ENCODE measurements around the gene PTPRB.

The PTPRB gene

DNA sequence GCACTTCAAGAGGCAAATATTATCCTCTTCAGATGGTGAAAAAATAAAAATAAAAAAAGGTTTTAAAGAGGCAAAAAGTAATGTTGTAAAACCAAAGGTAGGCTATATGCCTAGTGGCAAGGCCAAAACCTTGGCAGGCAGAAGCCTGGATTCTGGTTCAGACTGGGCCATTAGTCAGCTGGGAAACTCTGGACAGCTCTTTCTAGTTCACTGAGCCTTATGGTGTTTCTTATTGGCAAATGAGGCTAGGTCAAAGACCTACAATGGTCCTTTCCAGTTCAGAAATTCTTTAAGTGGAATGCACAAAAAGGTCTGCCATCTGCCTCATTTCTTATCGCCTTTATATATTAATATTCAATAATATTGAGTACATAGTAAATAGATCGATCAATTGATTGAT, 44.6 kb downstream of the PTPRB start:
- DNase-seq (ENCODE audit: low read depth): no peak

DNA sequence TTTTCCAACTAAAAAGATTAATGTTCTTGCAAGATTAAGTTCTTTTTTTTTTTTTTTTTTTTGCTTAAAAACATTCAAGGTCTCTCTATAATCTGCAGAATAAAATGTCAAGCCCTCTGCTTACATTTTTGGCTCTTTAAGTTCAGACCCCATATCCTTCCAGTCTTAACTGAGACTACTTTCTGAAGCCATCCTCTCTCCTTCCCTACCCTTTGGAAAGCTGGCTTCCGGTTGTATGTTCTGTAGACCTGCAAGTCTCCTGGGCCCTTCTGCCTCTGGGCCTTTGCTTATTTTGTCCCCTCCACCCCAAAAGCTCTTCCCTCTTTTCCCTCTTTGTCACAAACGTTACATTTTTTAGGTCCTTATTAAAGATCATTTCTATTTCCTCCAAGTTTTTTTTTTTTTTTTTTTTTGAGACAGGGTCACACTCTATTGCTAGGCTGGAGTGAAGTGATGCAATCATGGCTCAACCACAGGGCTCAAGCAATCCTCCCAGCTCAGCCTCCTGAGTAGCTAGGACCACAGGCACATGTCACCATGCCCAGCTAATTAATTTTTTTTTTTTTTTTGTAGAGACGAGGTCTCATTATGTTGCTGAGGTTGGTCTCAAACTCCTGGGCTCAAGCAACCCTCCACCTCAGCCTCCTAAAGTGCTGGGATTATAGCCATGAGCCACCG, 46.5 kb downstream of the PTPRB start:
- no peak for DNase-seq (ENCODE audit: low read depth)

DNA sequence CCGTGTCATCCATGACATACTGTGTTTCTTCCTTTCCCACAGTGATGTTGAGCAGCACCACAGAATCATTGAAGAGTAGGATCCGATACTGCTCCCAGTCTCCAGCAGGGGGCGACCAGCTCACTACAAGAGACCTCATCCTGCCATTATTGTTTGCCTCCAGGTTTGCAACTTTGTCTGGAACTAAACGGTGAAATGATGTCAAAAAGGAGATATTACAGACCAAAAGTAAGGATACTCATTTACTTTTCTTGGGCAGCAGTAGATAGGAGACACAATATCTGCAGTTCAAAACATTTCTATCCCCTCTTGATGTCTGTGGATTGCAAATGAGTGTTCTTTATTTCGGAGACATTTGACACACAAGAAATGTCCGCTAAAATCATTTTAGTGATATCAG, 47.2 kb downstream of the PTPRB start:
- DNase-seq (ENCODE audit: low read depth): no peak

DNA sequence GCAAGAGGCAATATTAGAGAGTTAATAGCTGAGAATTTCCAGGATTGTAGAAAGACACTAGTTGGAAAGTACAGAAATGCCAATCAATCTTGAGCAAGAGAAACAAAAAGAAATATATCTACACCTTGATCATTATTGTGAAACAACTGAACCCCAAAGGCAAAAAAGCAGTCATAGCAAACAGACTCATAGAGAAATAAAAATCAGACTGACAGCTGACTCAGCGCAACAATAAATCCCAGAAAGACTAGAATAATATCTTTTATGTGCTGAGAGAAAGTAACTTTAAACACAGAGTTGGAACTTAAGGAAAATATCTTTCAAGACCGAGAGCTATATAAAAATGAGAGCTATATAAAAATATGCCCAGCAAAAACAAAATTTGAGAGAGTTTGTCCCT, 52.9 kb downstream of the PTPRB start:
- DNase-seq (ENCODE audit: low read depth): no peak

DNA sequence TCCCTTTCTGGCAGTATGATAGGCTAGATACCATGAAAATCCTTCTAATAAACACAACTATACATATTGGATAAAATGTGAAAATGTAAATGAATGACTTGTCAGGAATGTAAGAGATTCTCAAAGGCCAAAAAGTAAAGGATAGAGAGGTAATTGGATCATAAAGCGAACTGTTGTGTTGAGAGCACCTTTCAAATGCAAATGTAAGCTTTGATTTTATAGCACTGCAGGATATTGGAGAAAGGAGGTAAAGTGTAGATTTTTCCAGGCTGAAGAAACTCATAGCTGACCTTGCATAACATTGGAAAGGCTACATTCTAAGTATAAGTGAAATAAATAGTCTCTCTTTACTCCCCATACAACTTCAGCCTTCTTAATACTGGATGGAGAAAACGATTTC, 54.0 kb downstream of the PTPRB start:
- no peak for DNase-seq (ENCODE audit: low read depth)

DNA sequence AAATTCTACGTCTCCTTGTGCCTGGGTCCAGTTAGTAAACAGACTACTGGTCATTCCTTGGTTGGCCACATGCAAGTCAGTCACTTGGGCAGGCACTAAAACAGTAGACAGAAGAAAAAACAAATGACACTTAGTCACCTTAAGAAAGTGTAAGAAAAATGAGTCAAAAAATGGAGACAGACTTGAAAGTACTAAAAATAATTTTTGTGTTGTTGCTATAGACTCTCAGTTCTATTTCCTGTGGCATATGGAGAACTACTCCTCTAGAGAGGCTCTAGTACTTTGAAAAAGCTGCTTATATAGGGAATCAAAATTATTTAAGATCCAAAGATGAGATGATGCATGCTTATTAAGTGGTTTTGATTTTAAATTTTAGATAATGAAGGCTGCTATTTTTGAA, 56.0 kb downstream of the PTPRB start:
- no peak for DNase-seq (ENCODE audit: low read depth)

DNA sequence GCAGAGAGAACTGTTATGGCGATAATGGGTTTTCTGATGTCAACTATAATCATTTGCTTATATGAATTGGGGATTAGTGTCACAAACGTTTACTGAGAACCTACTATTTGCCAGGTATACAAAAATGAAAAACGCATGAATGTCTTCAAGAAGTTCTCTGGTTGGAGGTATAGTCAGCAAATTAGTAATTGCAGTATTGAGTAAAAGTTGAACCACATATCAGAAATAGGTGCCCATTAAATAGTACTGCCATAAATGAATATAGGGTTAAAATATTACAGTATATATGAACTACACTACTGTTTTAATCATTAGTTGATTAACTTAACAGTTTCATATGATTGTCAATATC, 60.0 kb downstream of the PTPRB start:
- DNase-seq (ENCODE audit: low read depth): no peak

DNA sequence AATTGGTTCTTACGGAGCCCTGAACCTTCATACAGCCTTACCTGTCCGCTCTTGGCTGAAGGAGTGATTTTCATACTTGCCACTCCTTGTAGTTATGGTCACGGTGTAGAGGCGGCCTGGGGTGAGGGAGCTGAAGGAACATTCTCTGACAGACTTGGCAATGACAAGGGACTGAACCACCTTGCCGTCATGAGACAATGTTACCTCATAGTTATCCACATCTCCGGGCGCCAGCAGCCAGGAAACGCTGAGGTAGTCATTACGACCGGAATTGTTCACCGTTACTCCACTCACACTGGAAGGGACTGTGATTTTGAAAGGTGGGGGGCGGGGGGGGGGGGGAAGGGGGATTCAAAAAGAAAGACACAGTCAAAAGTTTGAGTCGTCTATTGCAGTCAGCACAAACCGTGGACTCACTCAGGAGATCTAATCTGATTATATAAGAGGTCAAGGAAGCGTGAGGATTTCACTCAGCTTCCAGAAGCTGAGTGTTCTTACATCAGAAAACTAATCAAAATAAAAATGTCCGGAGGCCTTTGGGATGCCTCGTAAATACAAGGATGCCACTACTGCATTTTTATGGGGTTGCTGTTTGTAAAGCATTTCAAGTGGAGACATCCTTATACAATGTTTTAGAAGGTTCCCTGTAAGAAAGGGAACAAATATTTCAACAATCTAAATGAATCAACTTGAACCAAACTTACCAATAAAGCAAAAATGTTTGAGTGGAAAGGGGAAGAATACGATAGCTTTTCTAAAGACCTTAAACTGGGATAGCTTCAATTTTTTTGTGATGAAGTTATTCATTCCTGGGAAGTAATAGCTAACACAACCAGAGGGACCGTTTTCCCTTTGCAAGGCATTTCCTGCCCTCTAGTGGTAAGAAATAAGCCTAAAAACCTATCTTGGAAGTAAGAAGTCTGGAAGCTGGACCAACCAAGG, 60.6 kb downstream of the PTPRB start:
- DNase-seq (ENCODE audit: low read depth): peak; percentile 67

DNA sequence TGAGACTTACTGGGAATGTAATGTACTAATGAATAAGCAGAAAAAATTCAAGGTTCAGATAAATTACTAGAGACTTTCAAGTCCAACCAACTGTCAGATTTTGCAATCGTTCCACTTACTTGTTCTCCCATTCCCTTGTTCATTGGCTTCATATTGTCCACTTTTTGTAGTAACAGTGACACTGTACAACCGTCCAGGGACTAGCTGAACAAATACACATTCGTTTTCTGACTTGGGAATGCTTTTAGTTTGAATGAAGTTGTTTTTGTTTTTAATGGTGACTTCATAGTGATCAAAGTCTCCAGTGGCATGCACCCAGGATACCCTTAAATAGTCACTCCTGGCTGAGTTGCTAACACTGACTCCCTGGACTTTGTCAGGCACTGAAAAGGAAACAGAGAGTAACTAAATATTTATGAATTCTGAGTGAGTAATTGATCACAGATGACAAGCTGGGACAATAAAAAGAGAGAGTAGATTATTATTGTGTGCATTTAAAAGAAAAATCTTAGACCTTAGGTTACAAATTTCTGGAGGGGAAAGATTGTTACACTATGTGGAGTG, 65.4 kb downstream of the PTPRB start:
- no peak for DNase-seq (ENCODE audit: low read depth)

DNA sequence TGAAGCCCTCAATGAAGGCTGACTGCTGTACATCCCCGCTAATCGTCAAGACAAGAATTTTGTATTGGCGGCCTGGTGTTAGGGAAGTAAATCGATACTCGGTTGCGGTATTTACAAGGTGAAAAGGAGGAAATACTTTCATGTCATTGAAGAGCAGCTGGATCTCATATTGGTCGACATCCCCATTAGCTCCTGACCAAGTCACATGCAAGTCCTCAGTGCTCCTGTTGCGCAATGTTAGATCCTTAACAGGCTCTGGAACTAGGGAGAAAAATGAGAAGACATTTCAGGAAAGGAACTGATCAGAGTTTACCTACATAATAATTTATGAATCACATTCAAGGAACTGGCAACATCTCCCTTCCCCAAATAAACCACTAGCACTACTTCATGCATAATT, 66.2 kb downstream of the PTPRB start:
- DNase-seq (ENCODE audit: low read depth): no peak

DNA sequence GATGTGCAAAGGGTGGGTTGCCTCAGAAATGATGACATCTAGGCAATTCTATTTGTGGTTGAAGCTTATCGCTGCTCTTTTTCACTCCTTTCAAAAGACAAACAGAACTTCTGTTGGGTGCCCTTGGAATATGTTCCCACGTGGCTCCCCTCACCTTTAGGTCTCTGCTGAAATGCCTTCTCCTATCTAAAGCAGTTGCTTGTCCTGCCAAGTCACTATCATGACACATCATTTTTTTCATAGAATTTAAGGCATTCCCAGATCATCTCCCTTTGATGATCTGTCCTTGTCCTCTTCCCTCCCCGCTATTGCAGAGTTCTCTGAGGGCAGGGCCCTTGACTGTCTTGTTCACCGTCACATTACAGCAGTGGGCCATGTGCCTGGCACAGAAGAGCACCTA, 75.7 kb downstream of the PTPRB start:
- no peak for DNase-seq (ENCODE audit: low read depth)

DNA sequence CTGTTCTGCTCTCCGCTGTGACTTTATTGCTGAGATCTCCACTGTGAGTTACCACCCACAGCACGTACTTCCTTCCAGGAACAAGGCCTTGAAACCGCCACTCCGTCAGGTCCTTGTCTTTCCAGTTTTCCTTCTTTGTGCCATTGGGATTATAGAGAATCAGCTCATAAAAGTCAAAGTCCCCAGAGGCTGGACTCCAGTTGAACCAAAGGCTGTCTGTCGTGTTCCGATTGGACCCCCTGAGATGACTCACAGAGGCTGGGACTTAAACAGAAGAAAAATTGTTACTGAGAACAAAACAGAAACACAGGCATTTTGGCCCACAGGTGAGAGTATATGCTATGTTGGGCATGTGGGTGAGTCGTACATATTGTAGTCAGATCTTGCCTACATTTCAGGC, 76.6 kb downstream of the PTPRB start:
- no peak for DNase-seq (ENCODE audit: low read depth)

DNA sequence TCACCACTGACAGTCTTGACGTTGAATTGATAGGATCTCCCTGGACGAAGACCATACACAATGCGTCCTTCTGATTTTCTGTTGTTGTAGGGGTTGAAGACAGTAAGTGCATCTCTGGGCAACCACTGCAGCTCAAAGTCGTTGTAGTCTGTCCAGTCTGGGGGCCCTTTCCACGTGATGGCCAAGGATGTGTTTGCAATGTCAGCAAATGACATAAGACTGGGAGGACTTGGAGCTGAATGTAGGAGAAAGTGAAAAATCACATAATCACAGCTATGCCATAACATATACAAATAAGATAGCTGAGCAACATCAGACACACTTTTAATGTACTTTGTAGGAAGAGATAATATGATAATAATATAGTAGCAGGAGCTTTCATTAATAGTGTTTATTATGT, 77.8 kb downstream of the PTPRB start:
- DNase-seq (ENCODE audit: low read depth): no peak

DNA sequence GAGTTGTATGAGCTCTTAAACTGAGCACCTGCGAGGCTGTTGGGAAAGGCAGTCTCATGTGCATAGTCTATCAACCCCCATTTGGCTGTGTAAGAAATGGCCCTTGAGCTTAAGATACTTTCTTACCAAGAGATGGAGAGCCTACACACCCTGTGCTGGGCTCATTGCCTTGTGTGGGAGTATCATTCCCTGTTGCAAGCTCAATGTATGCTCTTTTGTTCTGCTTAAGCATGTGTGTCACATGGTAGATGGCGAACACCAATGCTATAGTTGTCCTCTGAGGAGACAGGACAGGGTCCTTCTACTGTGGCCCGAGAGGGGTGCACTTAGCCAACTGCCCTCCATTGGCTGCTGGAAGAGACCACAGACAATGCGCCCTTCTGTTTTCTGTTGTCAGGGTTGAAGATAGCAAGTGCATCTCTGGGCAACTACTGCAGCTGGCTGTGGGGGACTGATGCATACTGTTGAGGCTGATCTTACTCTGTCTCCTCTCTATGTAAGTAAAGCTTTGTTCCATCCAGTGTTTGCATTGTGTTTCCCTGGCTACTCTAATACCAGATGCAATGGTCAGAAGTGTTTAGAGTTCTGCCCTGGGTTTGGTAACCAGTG, 79.5 kb downstream of the PTPRB start:
- no peak for DNase-seq (ENCODE audit: low read depth)

DNA sequence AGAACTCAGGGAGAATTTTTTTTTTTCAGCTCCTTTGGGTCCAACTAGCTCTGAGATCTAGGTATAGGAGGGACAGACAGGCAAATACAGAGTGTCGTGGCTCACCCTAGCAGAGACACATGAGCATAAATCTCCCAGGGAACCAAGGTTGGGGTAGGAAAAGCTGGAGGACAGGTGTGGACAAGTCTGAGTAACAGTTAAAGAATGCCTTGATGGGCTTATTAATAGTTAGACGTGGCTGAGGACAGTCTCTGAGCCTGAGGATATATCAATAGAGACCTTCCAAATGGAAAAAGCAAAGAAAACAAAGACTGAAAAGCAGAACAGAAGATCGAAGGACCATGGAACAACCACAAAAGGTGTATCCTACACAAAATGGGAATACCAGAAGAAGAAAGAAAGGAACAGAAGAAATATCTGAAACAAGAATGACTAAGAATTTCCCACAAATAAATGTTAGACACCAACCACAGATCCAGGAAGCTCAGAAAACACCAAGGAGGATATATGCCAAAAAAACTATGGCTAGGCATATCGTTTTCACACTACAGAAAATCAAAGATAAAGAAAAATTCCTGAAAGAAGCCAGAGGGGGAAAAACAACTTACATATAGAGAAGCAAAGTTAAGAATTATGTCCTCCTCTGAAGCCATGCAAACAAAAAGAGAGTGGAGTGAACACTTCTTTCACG, 80.9 kb downstream of the PTPRB start:
- DNase-seq (ENCODE audit: low read depth): no peak

DNA sequence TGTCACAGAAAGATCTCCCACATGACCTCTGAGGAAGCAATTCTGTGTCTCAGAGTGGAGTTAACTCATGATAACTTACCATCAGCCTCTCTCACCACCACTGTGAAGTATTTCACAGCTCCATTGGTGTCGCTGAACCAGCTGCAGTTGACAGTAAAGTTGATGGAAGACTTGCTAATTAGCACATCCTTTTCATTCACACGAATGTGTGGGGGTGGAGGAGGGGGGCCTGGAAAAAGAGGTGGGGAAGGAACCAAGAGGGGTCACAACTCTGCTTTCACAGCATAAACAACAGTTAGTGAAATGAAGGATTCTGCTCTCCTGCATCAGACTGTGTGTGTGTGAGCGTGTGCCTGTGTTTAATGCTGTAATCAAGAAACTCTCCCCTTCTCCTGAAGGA, 82.1 kb downstream of the PTPRB start:
- no peak for DNase-seq (ENCODE audit: low read depth)

DNA sequence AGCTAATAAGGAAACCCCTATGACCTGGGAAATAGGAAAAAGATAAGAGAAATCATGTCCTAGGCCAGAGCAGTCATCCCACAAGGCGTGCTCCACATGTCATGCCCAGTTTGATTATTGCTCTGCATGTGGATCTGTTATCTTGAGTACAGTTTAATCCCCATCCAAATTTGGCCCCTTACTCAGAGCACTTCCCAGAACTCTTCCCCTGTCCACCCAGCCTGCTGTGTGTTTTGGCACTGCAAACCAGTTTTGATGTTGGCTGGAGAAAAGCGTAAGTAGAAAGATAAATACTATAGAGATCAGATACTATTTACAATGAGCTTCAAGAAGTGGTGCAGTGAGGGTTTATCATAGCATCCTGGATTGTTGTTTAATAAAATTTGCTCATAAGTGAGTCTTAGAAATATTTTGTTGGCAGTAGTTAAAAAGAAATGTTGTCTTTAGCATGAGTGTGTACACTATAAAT, 83.8 kb downstream of the PTPRB start:
- no peak for DNase-seq (ENCODE audit: low read depth)

DNA sequence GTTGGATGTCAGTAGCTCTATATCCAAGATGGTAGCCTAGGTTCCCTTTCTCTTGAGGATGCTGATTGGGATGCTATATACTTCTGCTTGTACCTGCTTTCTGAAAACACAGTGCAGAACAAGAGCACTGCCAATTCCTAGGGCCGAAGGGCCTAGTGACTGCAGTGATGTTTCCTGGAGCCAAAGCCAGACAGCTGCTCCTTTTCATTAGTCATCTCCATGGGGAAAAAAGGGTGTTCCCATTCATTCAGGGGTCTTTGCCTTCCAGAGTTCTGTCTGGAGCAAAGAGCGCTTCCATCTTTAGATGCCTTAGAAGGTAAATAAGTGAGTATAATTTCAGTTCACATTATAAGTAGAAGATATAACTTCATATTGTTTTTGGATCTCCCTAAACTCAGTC, 85.5 kb downstream of the PTPRB start:
- DNase-seq (ENCODE audit: low read depth): no peak

DNA sequence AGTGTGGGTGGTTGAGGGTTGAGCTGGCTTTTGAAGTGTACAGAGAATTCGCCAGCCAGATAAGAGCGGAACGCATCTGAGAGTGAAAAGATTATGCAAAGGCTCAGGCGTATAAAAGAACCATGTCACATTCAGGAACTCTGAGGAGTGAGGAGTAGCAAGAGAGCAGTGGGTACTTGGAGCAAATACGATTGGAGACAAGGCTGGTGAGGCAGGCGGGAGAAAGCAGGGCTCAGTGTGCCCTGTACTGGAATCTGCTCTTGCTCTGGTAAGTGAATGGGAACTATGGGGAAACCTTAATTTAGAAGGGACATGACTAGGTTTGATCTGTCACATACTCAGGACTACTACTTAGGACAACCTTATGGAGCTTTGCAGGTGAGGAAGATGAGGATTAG, 87.0 kb downstream of the PTPRB start:
- DNase-seq (ENCODE audit: low read depth): no peak

DNA sequence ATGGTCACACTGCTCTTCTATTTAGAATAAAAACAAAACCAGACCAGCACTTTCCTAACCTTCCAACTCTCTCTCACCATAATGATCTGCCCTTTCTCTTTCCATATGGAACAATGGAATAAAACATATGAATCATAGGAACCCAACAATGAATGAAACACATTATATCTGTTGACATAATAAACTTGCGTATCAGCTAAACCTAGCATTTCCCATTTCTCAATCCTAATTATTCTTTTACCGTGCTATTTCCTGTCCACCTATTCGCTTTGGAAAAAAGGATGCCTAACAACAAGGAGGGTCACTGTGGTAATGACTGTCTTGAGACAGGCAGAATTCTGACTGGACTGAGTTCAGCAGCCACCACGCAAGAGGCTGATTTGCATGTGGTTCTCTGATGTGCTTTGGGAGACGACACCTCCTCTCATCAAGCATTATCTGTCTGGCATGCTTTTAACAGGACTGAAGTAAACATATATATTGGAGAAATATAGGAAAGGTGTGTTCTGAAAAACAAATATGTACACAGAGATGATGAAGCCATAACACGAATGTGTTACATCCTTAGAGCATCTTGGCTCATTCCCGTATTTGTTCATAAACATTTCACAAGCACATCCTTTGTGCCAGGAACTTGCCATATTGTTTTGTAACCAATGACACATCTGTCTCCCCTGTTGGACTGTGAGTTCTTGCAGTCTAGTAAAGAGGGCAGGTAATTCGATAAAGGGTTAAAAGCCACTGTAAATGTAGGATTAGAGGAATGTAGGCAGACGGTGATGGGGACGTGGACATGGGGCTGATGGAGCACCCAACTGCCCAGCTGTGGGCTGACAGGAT, 87.7 kb downstream of the PTPRB start:
- no peak for DNase-seq (ENCODE audit: low read depth)

DNA sequence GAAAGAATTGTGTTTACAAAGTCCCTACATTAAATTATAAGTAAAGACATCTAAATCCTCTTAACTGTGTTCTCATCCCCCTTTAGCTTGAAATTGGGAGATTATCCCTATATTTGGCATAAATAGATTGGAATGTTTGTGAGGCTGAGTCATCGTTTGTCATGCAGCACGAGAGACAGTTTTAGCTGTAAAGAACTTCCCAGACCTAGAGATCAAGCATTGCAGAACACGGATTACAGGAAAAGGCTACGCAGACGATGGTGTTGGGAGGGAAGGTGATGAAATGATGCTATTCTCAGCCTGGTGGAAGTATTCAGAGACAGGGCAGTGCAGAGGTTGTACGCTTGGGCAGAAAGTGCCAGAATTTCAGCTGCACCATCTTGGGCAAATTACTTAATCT, 93.8 kb downstream of the PTPRB start:
- peak; percentile 94 for DNase-seq (ENCODE audit: low read depth)
